ENCODE results near the gene LHX1.
A peak's percentile ranks its signal among the peaks of the same experiment; 100 is the strongest.

LHX1 gene

GRCh38 chr17:36922175-36922574, 15.1 kb upstream of the LHX1 start:
- no peak for DNase-seq

- DNase-seq, result no peak
Measured at GRCh38 chr17:36923814-36924221, 13.5 kb upstream of the LHX1 start.

GRCh38 chr17:36926226-36926625, 11.0 kb upstream of the LHX1 start:
- DNase-seq, result no peak

GRCh38 chr17:36926701-36927100, 10.6 kb upstream of the LHX1 start:
- no peak for DNase-seq

- no peak for DNase-seq
Measured at GRCh38 chr17:36928471-36929345, 8.6 kb upstream of the LHX1 start.

GRCh38 chr17:36929851-36930582, 7.3 kb upstream of the LHX1 start:
- DNase-seq, result no peak

GRCh38 chr17:36930583-36930900, 6.7 kb upstream of the LHX1 start:
- DNase-seq, result no peak

GRCh38 chr17:36931096-36931696, 6.1 kb upstream of the LHX1 start:
- no peak for DNase-seq

GRCh38 chr17:36931697-36932382, 5.4 kb upstream of the LHX1 start:
- no peak for DNase-seq

GRCh38 chr17:36932383-36932693, 4.9 kb upstream of the LHX1 start:
- DNase-seq, result no peak

GRCh38 chr17:36932694-36933511, 4.4 kb upstream of the LHX1 start:
- no peak for DNase-seq

GRCh38 chr17:36933512-36934143, 3.6 kb upstream of the LHX1 start:
- no peak for DNase-seq

GRCh38 chr17:36934144-36934691, 3.1 kb upstream of the LHX1 start:
- no peak for DNase-seq

GRCh38 chr17:36934692-36935630, 2.3 kb upstream of the LHX1 start:
- DNase-seq, result no peak

- DNase-seq, result no peak
Measured at GRCh38 chr17:36935671-36936454, 1.4 kb upstream of the LHX1 start.

- no peak for DNase-seq
Measured at GRCh38 chr17:36936455-36937000, 747 bp upstream of the LHX1 start.

- DNase-seq, result peak in 1 of 2 donors; percentile 22
Measured at GRCh38 chr17:36937959-36938565, 787 bp downstream of the LHX1 start.

GRCh38 chr17:36938566-36939051, 1.3 kb downstream of the LHX1 start:
- no peak for DNase-seq
